HUDEP-2 (cell line): ENCODE results near the gene GPC1.

Source experiments
- DNase-seq, 76 experiments: peaks; one replicate each; lab custom pipeline; 2025; ENCODE audit not compliant: unreplicated experiment in 76 of 76; lab: John Stamatoyannopoulos, UW

Gene GPC1

GRCh38 chr2:240440704-240441320 is 5.3 kb downstream of the GPC1 start:
- DNase-seq, result no peak

DNA sequence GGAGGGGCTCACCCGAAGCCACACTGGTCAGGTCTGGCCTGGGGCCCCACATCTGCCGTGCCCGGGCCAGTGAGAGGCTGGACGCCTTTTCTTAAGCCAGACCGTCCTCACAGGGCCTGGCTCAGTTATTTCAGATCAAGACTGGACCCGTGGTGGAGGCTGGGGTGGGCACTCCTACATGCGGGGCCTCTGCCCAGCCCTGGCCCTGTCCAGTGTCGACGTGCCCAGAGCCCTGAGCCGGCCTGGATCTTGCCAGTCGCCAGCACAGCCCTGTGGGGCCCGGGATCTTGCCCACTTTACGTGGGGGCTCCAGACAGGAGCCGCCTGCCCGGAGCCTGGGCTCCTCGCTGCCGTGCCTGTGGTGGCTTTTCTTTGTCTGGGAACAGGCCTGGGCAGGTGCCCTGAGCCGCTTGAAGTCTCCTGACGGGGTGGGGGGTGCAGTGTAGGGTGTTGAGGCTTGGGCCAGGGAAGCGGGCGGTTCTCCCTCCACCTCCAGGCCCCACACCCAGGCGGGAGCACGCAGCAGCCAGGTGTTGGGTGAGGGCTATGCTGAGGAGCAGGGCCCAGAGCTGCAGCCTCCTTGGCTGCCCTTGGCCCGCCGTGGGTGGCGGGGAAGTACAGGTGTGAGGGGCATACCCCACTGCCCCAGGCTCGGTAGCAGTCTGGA is 6.0 kb downstream of the GPC1 start:
- DNase-seq, result no peak

DNA sequence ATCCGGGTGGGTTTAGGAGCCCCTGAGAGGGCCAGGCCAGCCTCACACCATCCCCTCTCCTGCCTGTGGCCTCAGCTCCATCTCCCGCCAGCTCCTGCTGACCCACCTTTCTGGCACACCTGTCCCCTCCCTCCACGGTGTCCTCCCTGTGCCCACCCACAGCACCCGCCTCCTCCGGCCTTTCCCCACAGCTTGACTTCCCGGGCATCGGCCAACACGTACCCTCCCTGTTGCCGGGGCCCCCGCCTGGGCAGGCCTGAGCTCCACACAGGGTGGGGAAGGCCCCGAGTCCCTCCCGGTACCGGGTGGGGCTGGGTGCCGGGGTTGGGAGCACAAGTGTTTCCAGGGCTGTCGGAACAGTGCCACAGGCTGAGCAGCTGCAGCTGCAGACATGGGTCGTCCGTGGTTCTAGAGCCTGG is 6.5 kb downstream of the GPC1 start:
- DNase-seq, result no peak

DNA sequence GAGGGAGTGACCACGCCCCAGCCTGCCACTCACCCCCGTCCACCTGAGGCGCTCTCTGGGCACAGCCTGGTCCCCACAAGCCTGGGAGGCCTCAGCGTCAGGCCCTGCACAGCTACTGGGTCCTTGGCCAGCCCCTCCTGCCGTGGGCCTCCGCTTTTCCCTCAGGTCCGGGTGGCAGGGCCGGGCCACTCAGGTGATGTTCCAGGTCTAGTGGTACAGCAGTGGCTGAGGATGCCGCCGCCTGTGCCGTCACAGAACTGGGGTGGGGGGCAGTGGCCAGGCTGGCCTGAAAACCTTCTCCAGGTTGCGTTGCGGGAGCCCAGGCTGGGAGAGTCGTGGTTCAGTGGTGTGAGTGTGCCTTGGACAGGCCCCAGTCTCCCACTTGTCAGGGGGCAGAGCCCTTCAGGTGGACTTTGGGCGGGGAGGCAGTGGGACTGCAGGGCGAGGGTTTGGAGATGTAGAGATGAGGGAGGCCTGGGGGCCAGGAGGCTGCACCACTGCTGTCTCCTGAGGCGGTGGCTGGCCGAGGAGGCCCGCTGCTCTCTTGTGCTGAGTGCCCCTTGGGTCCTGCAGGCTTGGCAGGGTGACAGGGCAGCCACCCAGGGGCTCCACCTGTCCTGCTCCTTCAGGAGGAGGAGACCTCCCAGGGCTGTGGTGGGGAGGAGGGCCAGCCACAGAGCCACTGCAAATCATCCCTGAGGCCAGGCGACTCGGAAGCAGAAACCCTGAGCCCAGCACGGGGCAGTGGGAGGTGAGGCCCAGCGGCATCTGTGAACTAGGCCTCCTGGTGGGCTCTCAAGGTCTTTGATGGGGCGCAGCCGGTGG is 7.6 kb downstream of the GPC1 start:
- no peak for DNase-seq

DNA sequence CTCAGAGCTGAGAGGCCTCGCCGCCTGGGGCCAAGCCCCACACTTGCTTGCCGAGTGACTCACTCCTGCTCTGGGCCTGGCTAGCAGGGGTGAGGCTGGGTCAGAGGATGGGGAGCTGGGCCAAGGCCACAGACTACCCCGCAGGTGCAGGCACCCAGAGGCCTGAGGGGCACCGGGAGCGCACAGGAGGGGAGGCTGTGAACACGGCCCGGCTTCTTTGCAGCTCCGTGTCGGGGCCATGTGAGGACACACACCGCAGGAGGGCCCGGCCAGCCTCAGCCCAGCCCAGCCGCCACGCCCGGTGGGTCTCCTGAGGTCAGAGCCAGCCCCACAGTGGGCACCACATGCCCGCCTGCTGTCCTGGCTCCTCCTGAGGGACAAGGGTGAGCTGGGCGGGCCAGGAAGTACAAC is 8.4 kb downstream of the GPC1 start:
- DNase-seq, result no peak

DNA sequence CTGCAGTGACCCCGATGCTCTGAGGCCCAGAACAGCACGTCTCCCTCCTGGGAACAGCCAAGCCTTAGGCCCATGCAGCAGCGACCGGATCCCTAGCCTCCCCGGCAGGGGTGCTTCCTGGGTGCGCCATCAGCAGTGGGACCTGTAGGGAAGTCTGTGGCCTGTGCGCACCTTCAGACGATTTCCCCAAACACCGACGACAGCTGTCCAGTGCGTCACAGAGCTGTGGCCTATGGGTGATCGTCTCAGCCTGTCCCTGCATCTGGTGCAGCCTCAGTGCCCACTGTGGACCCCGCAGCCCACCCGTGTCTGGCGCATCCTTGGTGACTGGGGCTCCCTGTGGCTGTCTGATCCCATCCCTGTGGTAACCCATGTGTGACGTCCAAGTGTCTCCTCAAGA is 9.0 kb downstream of the GPC1 start:
- DNase-seq, result no peak

- no peak for DNase-seq
Observed at GRCh38 chr2:240445961-240446663, 10.6 kb downstream of the GPC1 start.

DNA sequence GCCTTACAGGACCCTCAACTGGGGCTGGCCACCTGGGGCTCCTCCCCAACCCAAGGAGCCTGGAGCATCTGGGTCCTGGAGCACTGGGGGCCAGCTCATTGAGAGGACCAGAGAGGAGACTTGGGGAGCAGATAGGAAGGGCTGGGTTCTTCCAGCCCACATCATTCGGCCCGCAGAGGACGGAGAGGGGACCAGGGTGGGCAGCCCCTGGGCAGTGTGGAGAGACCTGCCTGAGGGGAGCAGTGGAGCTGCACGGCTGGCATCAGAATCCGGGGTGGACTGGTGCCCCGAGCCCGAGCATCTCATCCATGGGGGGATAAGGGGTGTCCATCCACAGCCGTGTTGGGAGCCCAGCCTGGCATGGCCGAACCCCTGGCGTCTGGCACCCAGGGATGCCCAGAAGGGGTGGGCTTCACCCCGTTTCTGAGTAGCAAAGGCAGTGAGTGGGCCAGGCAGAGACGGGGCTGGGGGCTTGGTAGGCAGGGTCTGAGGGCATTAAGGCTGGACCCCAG is 11.3 kb downstream of the GPC1 start:
- DNase-seq, result no peak

- DNase-seq, result no peak
Observed at GRCh38 chr2:240447331-240447730, 11.9 kb downstream of the GPC1 start.

DNA sequence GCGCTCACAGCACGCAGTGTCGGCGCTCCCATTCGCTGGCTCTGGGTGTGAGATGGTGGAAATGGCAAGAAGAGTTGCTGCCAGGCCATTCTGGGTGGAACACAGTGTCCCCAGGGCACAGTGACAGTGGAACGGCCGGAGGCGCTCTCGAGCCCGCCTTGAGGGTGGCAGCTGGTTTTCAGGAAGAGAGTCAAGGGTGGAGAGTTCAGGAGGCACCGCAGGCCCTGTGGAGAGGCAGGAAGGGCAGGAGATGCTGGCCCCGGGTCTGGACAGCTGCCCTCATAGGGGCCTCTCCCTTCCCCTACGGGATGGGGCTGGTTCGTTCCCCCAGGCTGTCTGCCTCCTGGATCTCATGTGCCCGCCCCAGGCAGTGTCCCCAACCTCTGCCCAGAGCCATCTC is 12.5 kb downstream of the GPC1 start:
- no peak for DNase-seq

DNA sequence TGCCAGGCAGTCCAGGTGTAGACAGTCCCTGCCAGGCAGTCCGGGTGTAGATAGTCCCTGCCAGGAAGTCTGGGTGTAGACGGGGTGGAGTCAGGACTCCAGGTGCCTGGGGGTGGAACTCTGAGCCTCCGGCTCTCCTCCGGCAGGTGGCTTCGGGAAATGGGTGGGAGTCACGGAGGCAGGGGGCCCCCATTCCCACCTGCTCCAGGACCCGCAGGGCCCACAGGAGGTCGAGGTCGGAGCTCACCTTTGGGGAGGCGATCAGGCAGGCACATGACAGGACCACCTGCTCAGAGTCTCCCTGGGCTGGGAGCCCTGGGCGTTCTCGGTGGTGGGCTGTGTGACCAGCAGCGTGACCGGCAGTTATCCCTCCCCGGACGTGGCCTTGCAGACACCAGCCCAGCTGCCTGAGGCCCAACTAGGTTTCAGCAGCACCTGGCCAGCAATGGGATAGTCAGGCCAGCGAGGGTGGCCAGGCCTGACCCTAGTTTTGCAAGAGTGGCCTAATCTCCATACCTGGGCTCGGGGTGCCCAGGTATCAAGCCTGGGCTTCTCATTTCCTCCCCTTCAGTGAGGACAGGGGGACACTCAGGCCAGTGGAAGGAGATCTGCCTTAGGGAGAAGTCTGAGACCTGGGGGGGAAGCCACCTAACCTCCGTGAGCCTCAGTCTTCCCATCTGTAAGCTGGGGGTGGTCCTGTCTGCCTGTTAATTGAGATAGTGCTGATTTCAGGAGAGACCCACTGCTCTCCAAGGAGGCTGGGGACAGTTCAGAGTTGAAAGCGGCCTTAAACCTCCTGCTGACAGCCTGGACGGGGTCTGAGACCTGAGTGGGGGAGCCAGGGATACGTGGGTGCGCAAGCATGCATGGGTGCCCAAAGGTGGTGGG is 13.2 kb downstream of the GPC1 start:
- no peak for DNase-seq

DNA sequence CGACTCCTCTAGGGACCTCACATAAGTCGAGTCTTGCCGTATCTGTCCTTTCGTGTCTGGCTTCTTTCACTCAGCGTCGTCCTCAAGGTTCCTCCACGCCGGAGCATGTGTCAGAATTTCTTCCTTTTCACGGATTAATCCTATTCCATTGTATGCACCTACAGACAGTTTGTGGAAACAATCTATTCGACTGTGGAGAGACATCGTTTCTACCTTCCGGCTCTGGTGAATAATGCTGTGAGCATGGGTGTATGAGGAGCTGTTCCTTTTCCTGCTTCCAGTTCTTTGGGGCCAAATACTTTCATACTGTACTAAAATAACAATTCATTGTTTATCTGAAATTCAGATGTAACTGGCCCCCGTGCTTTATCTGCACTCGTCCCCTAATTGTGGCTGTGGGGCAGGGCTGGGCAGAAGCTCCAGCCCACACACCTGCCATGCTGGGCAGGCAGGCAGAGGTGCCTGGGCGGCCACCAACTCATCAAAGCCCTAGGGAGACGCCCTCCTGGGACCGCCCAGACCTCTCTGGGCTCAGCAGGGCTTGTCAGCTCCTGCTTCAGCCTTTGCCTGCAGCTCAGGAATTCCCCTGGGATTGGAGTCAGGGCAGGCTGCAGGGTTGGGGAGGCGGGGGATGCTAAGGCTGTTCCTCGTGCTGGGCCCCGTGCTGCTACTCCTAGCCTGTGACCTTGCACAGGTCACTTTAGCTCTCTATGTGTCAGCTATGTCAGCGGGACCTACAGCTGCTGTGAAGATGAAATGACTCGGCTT is 14.5 kb downstream of the GPC1 start:
- no peak for DNase-seq

DNA sequence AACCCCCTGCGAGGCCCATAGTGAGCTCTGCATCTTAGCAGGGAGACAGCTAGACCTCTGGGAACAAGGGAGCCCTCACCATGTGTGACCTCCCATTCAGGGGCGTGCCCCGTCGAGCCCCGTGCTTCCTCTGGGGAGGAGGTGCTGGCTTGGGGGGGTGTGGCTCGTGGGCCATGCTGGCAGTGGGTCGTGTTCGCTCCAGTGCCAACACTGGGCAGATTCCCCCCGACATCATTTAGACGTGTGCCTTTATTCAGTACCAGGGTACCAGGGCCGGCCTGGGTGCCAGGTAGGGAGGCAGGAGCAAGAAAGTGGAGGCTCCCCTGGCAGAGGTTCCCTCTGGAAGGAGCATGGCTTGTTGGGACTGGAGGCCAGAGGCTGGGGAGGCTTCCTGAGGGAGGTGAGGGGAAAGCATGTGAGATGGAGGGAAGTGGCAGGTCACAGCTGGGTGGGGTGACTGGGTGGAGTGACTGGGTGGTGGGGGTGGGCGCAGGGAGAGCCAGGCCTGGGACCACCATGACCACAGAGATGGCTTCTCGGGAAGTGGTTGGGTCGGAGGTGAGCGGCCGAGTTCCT is 15.2 kb downstream of the GPC1 start:
- DNase-seq, result no peak

- no peak for DNase-seq
Observed at GRCh38 chr2:240451108-240451611, 15.7 kb downstream of the GPC1 start.

DNA sequence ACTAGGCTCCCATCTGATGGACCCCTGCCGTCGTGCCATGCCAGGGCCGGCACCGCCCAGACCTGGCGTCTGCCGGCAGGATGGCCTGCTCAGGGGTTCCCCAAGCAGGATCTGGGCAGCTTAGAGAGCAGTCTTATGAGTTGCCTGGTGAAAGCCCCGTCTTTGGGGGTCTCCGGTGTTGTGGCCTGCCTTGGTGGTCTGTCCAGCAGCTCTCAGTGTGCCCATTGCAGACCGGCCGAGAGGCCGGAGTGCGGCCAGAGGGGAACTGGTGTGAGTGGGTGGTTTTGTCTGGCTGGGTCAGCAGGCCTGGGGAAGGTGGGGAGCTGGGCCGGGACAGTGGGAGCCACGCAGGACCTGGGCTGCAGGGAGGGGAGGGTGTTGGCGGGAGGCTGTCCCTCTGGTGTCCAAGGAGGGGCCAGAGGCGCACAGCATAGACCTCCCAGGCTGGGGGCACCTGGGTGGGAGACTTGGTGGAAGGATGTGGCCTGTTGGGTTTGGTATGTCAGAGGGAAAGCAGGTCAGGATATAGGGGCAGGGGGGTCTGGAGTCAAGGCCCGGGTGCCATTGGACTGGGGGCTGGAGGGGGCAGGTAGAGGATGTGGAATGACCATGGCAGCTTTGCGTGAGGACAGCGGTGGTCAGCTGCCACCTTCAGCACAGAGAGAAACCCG is 16.5 kb downstream of the GPC1 start:
- no peak for DNase-seq

DNA sequence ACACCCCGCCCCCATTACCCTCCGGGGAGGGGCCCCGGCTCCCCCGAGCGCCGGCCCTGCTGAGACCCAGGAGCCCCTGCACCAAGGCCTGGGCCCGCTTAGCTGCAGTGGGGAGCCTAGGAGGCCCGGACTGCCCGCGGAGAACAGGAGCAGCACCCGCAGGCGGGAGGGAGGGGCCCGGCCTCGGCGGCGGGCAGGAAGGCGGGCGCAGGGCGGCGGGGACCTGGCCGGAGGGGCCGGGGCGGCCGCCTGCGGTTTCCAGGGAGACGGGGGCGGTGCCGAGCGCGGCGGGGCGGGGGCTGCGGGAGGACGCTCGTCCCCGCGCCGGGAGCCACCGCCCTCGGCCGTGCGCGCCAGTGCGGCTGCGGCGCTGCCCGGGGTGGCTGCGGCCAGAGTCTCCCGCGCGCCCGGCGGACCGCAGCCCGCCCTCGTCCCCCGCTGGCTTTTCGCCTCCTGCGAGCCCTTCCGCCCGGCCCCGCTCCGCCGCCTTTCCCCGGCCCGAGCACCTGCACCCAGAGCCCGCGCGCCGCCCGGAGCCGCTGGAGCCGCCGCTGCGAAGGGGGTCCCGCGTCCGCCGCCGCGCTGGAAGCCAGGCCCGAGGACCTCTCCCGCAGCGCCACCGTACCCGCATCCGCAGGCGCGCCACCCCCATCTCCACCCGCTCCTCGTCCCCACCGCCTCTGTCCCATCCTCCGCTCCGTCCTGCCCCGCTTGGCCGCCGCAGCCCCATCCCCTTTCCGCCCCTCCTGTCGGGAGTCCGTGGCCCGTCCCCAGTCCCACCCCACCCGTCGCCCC is 17.2 kb downstream of the GPC1 start:
- DNase-seq, result peak in 23 of 76 experiments; percentile 4 to 48 (median 28)

GRCh38 chr2:240453461-240454105 is 18.1 kb downstream of the GPC1 start:
- no peak for DNase-seq
